ENCODE results near the gene ACBD3. TPM values are rescaled to one million over a fixed set of nuclear protein-coding genes. Genes with fewer than 3 reads are reported as not detected.

The ACBD3 gene
- polyA plus RNA-seq, 4 donors = 16.1 to 42.4 (median 23.4) TPM

DNA sequence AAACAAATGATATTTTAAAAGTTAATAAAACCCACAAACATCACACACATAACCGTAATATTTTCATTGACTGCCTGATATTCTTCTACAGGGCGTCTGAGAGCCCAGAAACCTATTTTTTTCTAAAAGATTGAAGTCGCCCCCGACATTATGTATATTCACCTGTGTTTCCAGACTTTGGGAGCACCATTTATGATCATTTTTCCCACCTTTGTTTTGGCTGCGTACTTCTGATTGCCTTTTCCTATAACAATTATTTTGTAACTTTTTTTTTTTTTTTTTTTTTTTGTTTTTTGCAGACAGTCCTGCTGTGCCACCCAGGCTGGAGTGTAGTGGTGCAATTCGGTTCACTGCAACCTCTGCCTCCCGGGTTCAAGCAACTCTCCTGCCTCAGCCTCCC, 839 bp upstream of the ACBD3 start:
- Histone ChIP-seq H3K4me1 (ENCODE audit: control insufficient read depth in 3 of 3, insufficient read depth in 2 of 3, low read depth in 1 of 3, low read length in 2 of 3) (peaks cover 0 to 3% (median 3%) of the 10 kb centered on the region in 3 donors), H3K27ac (ENCODE audit: low read depth in 1 of 3, low read length in 2 of 3) (peak overlapping the region in 1 of 3 donors; percentile 87), H3K9me3 (ENCODE audit: control insufficient read depth in 2 of 2, insufficient read depth in 1 of 2, low read depth in 1 of 2, low read length in 1 of 2) (no peaks in the 10 kb centered on the region), H3K4me3 (ENCODE audit: low read depth in 1 of 3, low read length in 3 of 3) (peak overlapping the region in 2 of 3 donors; percentile 94 to 96), H3K36me3 (ENCODE audit: control insufficient read depth in 3 of 3, insufficient read depth in 2 of 3, low read depth in 1 of 3, low read length in 3 of 3) (peaks cover 0 to 8% (median 2%) of the 10 kb centered on the region in 3 donors), H3K27me3 (ENCODE audit: control insufficient read depth in 3 of 3, insufficient read depth in 3 of 3, low read length in 3 of 3) (no peaks in the 10 kb centered on the region)
- DNase-seq (no peak), FAIRE-seq (no peak)
- 86 to 89% (median 86%) methylated on average over 7 of the region's 7 CpGs for whole genome bisulfite sequencing, 3 donors

DNA sequence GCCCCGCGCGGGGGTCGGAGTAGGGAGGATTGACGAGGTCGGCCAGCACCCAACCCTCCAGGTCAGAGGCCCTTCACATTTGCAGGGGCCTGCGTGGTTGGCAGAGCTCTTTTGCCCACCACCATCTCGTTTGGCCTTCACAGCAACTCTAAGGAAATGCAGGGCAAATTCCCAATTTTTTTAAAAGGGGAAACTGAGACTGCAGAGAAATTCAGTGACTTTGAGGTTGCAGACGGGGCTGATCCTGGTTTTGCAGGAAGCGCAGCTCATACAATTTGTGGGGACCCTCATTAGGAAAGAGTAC, 430 bp upstream of the ACBD3 start:
- WGBS, 3 donors = 9 to 12% (median 12%) methylated on average over 10 of the region's 10 CpGs
- H3K27ac ChIP-seq (ENCODE audit: low read depth in 1 of 3, low read length in 2 of 3) = peak overlapping the region; percentile 87 to 99 (median 93)
- no peaks in the 10 kb centered on the region for H3K9me3 ChIP-seq (ENCODE audit: control insufficient read depth in 2 of 2, insufficient read depth in 1 of 2, low read depth in 1 of 2, low read length in 1 of 2)
- H3K4me3 ChIP-seq (ENCODE audit: low read depth in 1 of 3, low read length in 3 of 3) = peak overlapping the region; percentile 94 to 96 (median 94)
- DNase-seq (no peak), FAIRE-seq (no peak)
- H3K4me1 ChIP-seq (ENCODE audit: control insufficient read depth in 3 of 3, insufficient read depth in 2 of 3, low read depth in 1 of 3, low read length in 2 of 3) = peaks cover under 1 to 7% (median 6%) of the 10 kb centered on the region in 3 donors
- H3K36me3 ChIP-seq (ENCODE audit: control insufficient read depth in 3 of 3, insufficient read depth in 2 of 3, low read depth in 1 of 3, low read length in 3 of 3) = peaks cover 0 to 12% (median 2%) of the 10 kb centered on the region in 3 donors
- no peaks in the 10 kb centered on the region for H3K27me3 ChIP-seq (ENCODE audit: control insufficient read depth in 3 of 3, insufficient read depth in 3 of 3, low read length in 3 of 3)

DNA sequence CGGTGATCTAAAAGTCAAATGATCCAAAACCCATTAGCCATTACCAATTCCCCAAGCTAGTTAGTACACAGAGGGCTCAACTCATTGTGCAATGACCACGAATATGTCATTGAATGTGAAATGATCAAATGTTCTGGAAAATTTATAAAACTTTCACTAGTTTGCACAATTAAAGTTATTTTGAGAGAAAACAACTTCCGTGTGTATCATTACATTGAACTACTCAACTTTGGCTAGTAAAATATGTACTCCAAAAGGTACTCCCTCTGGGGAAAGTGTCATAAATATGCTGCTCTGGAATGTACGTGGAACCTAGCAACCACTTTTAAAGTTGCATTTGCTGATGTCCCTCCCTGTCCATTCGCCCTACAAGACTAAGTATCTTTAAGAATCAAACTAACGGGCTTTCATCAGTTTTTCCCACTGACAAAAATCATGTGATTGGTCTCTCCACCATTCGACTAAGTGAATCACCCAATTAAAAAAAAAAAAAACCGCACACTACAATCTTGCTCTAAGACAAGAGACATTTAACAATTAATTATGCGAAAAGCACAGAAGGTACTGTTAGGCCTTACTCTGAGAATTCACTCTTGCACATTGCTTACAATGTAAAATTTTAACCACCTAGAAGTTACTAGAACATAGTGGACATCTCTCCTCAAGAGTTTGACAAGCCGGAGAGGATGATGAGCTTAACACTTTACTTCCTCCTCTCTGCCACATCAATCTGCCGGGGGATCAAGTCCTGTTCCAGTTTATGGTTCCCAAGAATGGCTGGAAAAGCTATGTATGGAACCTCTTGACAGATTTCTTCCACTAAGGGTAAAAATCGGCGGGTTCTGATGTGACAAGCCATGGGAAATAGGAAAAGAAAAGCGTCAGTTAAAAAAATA, 1.2 kb downstream of the ACBD3 start:
- Histone ChIP-seq H3K4me1 (ENCODE audit: control insufficient read depth in 3 of 3, insufficient read depth in 2 of 3, low read depth in 1 of 3, low read length in 2 of 3) (peaks cover 2 to 9% (median 7%) of the 10 kb centered on the region in 3 donors), H3K4me3 (ENCODE audit: low read depth in 1 of 3, low read length in 3 of 3) (peak overlapping the region; percentile 94 to 96 (median 94)), H3K9me3 (ENCODE audit: control insufficient read depth in 2 of 2, insufficient read depth in 1 of 2, low read depth in 1 of 2, low read length in 1 of 2) (no peaks in the 10 kb centered on the region), H3K36me3 (ENCODE audit: control insufficient read depth in 3 of 3, insufficient read depth in 2 of 3, low read depth in 1 of 3, low read length in 3 of 3) (peaks cover 0 to 17% (median 2%) of the 10 kb centered on the region in 3 donors), H3K27ac (ENCODE audit: low read depth in 1 of 3, low read length in 2 of 3) (peak overlapping the region; percentile 87 to 99 (median 93)), H3K27me3 (ENCODE audit: control insufficient read depth in 3 of 3, insufficient read depth in 3 of 3, low read length in 3 of 3) (no peaks in the 10 kb centered on the region)
- no peak for FAIRE-seq
- 12 to 21% (median 13%) methylated on average over 14 of the region's 14 CpGs for WGBS, 3 donors
- peak; percentile 26 to 29 for DNase-seq

DNA sequence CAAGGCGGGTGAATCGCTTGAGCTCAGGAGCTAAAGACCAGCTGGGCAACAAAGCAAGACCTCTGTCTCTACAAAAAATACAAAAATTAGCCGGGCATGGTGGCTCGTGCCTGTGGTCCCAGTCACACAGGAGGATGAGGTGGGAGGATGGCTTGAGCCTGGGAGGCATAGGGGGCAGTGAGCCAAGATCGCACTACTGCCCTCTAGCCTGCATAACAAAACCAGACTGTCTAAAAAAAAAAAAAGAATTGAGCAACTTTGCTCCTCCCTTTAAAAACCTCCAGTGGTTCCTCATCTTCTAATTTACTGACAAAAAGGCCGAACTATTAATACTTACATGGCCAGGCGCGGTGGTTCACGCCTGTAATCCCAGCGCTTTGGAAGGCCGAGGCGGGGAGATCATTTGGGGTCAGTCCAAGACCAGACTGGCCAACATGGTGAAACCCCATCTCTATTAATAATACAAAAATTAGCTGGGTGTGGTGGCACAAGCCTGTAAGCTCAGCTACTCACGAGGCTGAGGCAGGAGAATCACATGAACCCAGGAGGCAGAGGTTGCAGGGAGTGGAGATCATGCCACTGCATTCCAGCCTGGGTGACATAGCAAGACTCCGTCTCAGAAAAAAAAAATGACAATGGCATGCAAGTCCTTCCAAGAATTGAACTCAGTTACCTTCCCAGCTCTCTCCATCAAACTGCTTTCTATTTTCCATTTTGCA, 4.4 kb downstream of the ACBD3 start:
- H3K36me3 ChIP-seq (ENCODE audit: control insufficient read depth in 3 of 3, insufficient read depth in 2 of 3, low read depth in 1 of 3, low read length in 3 of 3) = peaks cover 0 to 27% (median 2%) of the 10 kb centered on the region in 3 donors
- peaks cover 2 to 9% (median 7%) of the 10 kb centered on the region in 3 donors for H3K4me1 ChIP-seq (ENCODE audit: control insufficient read depth in 3 of 3, insufficient read depth in 2 of 3, low read depth in 1 of 3, low read length in 2 of 3)
- H3K9me3 ChIP-seq (ENCODE audit: control insufficient read depth in 2 of 2, insufficient read depth in 1 of 2, low read depth in 1 of 2, low read length in 1 of 2) = no peaks in the 10 kb centered on the region
- peak overlapping the region in 2 of 3 donors; percentile 22 to 78 for H3K27ac ChIP-seq (ENCODE audit: low read depth in 1 of 3, low read length in 2 of 3)
- WGBS, 3 donors = 63 to 67% (median 64%) methylated on average over 14 of the region's 14 CpGs
- FAIRE-seq (no peak), DNase-seq (peak; percentile 43 to 44)
- no peaks in the 10 kb centered on the region for H3K27me3 ChIP-seq (ENCODE audit: control insufficient read depth in 3 of 3, insufficient read depth in 3 of 3, low read length in 3 of 3)
- H3K4me3 ChIP-seq (ENCODE audit: low read depth in 1 of 3, low read length in 3 of 3) = no peak overlapping the region

DNA sequence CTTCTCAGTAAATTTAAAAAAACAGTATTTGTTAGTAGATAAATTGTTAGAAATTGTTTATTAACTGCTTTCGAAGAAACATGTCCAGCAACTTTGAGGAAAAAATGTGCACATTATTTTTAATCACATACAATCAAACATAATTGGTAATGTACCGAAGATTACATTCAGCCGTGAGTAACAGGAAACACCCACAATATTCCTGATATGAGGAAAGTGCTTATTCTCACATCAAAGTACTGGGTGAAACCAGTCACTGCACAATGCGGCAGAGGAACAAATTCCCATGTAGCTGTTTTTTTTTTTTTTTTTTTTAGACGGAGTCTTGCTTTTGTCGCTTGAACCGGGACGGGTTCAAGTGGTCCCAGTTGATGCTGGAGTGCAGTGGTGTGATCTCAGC, 9.7 kb downstream of the ACBD3 start:
- Histone ChIP-seq H3K4me1 (ENCODE audit: control insufficient read depth in 3 of 3, insufficient read depth in 2 of 3, low read depth in 1 of 3, low read length in 2 of 3) (peaks cover 0 to 3% (median under 1%) of the 10 kb centered on the region in 3 donors), H3K27me3 (ENCODE audit: control insufficient read depth in 3 of 3, insufficient read depth in 3 of 3, low read length in 3 of 3) (no peaks in the 10 kb centered on the region), H3K4me3 (ENCODE audit: low read depth in 1 of 3, low read length in 3 of 3) (no peak overlapping the region), H3K9me3 (ENCODE audit: control insufficient read depth in 2 of 2, insufficient read depth in 1 of 2, low read depth in 1 of 2, low read length in 1 of 2) (no peaks in the 10 kb centered on the region), H3K36me3 (ENCODE audit: control insufficient read depth in 3 of 3, insufficient read depth in 2 of 3, low read depth in 1 of 3, low read length in 3 of 3) (peaks cover 0 to 23% (median 6%) of the 10 kb centered on the region in 3 donors), H3K27ac (ENCODE audit: low read depth in 1 of 3, low read length in 2 of 3) (no peak overlapping the region)
- no peak for FAIRE-seq
- DNase-seq = no peak
- WGBS, 3 donors = 62 to 73% (median 71%) methylated on average over 8 of the region's 8 CpGs

DNA sequence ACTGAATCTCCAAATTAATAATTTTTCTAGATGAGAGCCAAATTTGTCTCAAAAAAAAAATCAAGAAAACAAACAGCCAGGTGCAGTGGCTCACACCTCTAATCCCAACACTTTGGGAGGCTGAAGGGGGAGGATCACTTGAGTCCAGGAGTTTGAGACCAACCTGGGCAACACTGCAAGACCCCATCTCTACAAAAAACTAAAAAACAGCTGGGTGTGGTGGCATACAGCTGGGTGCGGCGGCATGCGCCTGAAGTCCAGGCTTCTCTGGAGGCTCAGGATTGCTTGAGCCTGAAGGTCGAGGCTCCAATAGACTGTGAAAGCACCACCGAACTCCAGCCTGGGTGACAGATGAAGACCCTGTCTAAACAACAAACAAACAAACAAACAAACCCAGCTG, 14.0 kb downstream of the ACBD3 start:
- WGBS, 3 donors = 92 to 95% (median 94%) methylated on average over 5 of the region's 5 CpGs
- FAIRE-seq = no peak
- H3K27me3 ChIP-seq (ENCODE audit: control insufficient read depth in 3 of 3, insufficient read depth in 3 of 3, low read length in 3 of 3) = no peaks in the 10 kb centered on the region
- H3K4me1 ChIP-seq (ENCODE audit: control insufficient read depth in 3 of 3, insufficient read depth in 2 of 3, low read depth in 1 of 3, low read length in 2 of 3) = no peaks in the 10 kb centered on the region
- peaks cover 0 to 16% (median 6%) of the 10 kb centered on the region in 3 donors for H3K36me3 ChIP-seq (ENCODE audit: control insufficient read depth in 3 of 3, insufficient read depth in 2 of 3, low read depth in 1 of 3, low read length in 3 of 3)
- H3K9me3 ChIP-seq (ENCODE audit: control insufficient read depth in 2 of 2, insufficient read depth in 1 of 2, low read depth in 1 of 2, low read length in 1 of 2) = no peaks in the 10 kb centered on the region
- no peak for DNase-seq
- no peak overlapping the region for H3K4me3 ChIP-seq (ENCODE audit: low read depth in 1 of 3, low read length in 3 of 3)
- H3K27ac ChIP-seq (ENCODE audit: low read depth in 1 of 3, low read length in 2 of 3) = no peak overlapping the region

DNA sequence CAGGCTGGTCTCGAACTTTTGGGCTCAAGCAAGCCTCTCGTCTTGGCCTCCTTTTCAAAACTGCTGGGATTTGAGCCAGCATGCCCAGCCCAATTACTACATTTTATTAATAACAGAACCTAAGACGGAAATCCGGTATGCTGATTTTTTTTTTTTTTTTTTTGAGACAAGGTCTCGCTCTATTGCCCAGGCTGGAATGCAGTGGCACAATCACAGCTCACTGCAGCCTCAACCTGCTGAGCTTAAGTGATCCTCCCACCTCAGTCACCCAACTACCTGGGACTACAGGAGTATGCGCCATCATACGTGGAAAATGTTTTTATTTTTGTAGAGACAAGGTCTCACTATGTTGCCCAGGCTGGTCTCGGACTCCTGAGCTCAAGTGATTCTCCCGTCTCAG, 20.2 kb downstream of the ACBD3 start:
- FAIRE-seq = no peak
- WGBS, 3 donors = 84 to 89% (median 89%) methylated on average over 9 of the region's 9 CpGs
- H3K9me3 ChIP-seq (ENCODE audit: control insufficient read depth in 2 of 2, insufficient read depth in 1 of 2, low read depth in 1 of 2, low read length in 1 of 2) = no peaks in the 10 kb centered on the region
- H3K27ac ChIP-seq (ENCODE audit: low read depth in 1 of 3, low read length in 2 of 3) = no peak overlapping the region
- no peak for DNase-seq
- no peak overlapping the region for H3K4me3 ChIP-seq (ENCODE audit: low read depth in 1 of 3, low read length in 3 of 3)
- no peaks in the 10 kb centered on the region for H3K27me3 ChIP-seq (ENCODE audit: control insufficient read depth in 3 of 3, insufficient read depth in 3 of 3, low read length in 3 of 3)
- H3K36me3 ChIP-seq (ENCODE audit: control insufficient read depth in 3 of 3, insufficient read depth in 2 of 3, low read depth in 1 of 3, low read length in 3 of 3) = peaks cover 3 to 35% (median 8%) of the 10 kb centered on the region in 3 donors
- H3K4me1 ChIP-seq (ENCODE audit: control insufficient read depth in 3 of 3, insufficient read depth in 2 of 3, low read depth in 1 of 3, low read length in 2 of 3) = no peaks in the 10 kb centered on the region

DNA sequence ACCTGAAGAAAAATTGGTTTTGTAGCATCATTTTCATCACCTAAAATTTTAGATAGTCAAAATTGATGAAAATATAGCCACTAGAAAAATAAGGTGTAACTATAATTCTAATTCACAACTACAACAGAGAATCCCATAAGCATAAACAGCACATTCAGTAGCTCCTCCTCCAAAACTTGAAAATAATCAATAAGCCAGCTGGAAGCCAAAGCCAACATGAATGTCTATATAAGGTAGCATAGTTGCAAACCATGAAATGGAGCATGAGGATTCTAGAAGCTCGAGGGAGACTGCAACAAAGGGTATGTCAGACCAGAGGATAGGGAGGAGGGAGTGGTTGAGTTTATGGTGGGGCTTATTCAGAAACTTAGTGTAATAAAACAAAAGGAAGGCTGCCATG, 22.4 kb downstream of the ACBD3 start:
- peaks cover 10 to 42% (median 19%) of the 10 kb centered on the region in 3 donors for H3K36me3 ChIP-seq (ENCODE audit: control insufficient read depth in 3 of 3, insufficient read depth in 2 of 3, low read depth in 1 of 3, low read length in 3 of 3)
- no peaks in the 10 kb centered on the region for H3K9me3 ChIP-seq (ENCODE audit: control insufficient read depth in 2 of 2, insufficient read depth in 1 of 2, low read depth in 1 of 2, low read length in 1 of 2)
- H3K4me1 ChIP-seq (ENCODE audit: control insufficient read depth in 3 of 3, insufficient read depth in 2 of 3, low read depth in 1 of 3, low read length in 2 of 3) = no peaks in the 10 kb centered on the region
- FAIRE-seq (no peak), DNase-seq (no peak)
- H3K4me3 ChIP-seq (ENCODE audit: low read depth in 1 of 3, low read length in 3 of 3) = no peak overlapping the region
- 78 to 92% (median 84%) methylated on average over 1 of the region's 1 CpG for WGBS, 3 donors
- no peaks in the 10 kb centered on the region for H3K27me3 ChIP-seq (ENCODE audit: control insufficient read depth in 3 of 3, insufficient read depth in 3 of 3, low read length in 3 of 3)
- no peak overlapping the region for H3K27ac ChIP-seq (ENCODE audit: low read depth in 1 of 3, low read length in 2 of 3)

Data from small intestine (tissue), 7 donors.